ENCODE measurements around the gene PDP2.
A peak's percentile ranks its signal among the peaks of the same experiment; 100 is the strongest.

The PDP2 gene

DNA sequence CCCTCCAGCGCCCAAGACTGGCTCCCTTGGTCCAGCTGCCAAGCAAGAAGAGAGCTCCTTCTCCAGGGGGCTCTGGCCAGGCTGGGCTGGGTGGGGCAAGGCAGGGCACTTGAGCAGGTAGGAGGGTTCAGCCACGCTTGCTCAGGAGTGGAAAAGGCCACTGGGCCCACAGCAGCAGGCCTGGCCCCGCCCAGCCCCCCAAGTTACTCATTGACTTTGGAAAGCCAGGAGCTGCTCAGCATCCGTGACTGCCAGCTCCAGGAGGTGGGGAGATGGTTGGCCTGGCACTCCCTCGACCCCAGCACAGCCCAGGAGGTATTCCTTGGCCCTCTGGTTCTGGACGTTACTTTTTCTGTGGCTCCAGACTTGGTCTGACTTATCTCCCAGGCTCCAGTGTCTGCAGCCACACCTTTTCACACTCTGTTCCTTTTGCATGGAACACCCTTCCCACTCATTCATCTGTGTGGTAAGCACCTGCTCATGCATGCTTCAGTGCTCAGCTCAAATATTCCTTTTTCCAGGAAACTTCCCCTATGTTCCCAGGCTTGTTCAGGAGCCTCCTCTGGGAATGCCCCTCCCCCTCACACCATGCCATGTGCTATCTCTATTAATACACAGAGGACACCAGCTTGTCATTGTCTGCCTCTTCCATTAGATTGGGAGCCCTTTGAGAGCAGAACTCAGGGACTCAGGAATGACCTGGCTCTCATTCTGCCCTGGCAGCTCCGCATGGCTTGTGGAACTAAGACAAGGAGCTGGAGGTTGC, 38.7 kb downstream of the PDP2 start, which contains the start of gene CDH16:
TSS of gene CDH16 (minus strand) at position 83 of the 766 bp plus-strand sequence. CDS start 820 bp downstream, outside the sequence.
- DNase-seq (ENCODE audit: low read depth in 1 of 2, low spot score in 1 of 2) = no peak

- no peak for DNase-seq (ENCODE audit: low read depth in 1 of 2, low spot score in 1 of 2)
These were observed 39.4 kb downstream of the PDP2 start for GRCh38 chr16:66919569-66920298.

GRCh38 chr16:66920299-66920590, 39.9 kb downstream of the PDP2 start:
- DNase-seq (ENCODE audit: low read depth in 1 of 2, low spot score in 1 of 2) = no peak

GRCh38 chr16:66920924-66921680, 40.8 kb downstream of the PDP2 start:
- DNase-seq (ENCODE audit: low read depth in 1 of 2, low spot score in 1 of 2) = no peak

DNA sequence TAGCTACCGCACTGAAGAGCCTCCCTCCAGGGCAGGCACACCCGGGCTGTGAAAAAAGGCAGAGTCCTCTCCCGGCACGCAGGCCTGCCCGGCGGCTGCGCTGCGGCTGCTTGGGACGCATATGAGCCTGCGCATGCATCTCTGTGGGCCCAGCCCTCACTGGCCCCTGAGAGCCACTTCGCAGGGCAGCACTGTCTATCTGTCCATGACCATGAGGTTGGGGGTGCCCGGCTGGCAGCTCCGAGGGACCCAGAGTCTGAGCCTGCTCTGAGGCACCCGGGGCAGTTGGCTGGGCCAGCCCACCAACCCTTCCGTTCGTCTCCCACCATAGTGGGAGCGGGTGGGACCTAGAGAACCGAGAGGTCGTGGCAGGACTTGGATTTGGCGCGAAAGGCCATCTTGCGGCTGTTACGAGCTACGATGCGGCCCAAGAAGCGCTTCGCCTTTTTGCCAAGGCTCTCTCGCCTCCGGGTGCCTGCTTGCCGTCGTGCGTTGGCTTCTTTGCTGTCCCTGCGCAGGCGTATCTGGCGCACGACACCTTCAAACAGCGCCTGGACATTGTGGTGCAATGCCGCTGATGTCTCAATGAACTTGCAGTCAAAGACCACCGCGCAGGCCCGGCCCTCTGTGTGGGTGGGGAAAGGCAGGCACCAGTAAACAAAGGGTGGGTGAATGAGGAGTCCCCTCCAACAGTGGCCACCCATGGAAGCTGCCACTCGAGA, 41.6 kb downstream of the PDP2 start:
- no peak for DNase-seq (ENCODE audit: low read depth in 1 of 2, low spot score in 1 of 2)

DNA sequence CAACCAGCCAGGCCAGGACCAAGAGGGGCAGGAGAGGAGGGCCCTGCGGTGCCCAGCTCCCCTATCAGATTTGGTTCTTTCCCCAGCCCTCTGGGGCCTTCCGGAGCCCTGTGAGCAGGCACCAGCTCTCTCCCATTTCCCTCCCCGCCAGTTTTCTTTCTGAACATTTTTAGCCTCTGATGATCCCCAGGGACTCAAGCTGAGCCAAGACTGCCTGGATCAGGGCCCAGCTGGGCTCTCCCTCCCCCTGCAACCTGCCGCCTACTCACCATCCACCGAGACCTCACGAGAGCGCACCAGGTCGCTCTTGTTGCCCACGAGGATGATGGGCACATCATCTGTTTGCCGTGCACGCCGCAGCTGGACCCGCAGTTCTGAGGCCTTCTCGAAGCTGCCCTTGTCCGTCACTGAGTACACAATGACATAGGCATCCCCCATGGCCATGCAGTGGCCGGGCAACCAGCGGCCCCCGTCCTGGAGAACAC, 43.0 kb downstream of the PDP2 start:
- no peak for DNase-seq (ENCODE audit: low read depth in 1 of 2, low spot score in 1 of 2)

GRCh38 chr16:66923866-66924265, 43.6 kb downstream of the PDP2 start:
- no peak for DNase-seq (ENCODE audit: low read depth in 1 of 2, low spot score in 1 of 2)

- peak in 1 of 2 donors; percentile 21 for DNase-seq (ENCODE audit: low read depth in 1 of 2, low spot score in 1 of 2)
These were observed 44.4 kb downstream of the PDP2 start for GRCh38 chr16:66924527-66925321.

DNA sequence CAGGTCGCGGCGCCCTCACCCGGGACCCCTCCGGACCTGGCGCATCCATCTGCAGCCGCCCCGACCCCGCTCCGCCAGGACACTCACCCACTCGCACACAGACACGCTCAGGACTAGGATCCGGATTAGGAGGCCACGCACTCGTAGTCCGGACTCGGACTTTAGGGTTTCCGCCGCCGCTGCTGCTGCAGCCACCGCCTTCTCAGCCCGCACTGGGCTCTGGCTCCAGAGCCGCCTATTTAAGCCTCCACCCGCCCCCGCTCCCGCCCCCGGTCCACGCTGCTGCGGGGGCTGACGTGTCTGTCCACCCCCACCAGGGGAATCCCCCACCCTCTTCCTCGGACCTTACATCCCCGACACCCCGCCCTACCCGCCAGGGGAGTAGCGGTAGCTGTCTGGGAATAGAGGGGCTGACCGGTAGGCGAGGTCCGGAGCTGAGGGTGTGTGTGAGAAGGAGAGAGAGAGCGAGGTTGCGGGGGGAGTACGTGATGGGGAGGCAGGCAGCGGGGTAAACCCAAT, 45.1 kb downstream of the PDP2 start, which contains the start of gene RRAD:
TSS of gene RRAD (minus strand) at position 214 of the 519 bp plus-strand sequence. CDS start 356 bp downstream, outside the sequence.
- DNase-seq (ENCODE audit: low read depth in 1 of 2, low spot score in 1 of 2) = no peak

DNA sequence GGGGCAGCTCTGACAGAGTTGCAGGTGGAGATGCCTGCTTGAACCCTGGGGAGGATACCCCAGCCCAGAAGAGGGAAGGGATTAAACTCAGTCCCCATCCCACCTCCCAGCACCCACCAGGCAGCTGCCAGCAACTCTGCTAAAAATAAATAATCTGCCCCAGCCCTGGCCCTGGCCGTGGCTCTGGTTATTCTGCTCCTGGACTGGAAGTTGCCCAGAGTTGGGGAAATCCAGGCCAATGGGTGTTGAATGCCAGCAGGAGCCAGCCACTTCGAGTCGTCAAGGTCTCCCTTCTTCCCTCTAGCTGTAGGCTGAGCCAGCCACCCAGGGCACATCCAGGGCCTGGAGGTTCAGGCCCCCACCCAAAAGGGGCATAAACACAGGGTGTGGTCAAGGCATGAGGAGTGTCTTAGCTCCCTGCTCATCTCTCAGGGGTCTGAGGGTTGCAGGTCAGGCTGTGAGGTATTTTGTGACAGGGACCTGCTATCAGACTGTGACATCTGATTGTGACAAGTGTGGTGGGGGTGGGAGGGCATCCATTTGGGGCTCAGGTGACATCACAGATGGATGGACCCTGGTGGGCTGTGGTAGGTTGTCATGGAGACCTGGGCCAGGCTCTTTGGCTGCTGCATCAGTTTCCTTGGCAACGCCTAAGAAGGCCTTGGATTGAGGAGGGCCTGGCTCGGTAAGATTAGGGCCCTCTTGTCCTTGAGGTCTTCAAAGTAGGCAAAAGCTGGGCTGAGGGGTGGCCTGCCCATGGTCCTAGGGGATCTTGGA, 46.0 kb downstream of the PDP2 start:
- DNase-seq (ENCODE audit: low read depth in 1 of 2, low spot score in 1 of 2) = no peak

GRCh38 chr16:66926961-66927436, 46.7 kb downstream of the PDP2 start:
- DNase-seq (ENCODE audit: low read depth in 1 of 2, low spot score in 1 of 2) = no peak

GRCh38 chr16:66927918-66928649, 47.8 kb downstream of the PDP2 start:
- no peak for DNase-seq (ENCODE audit: low read depth in 1 of 2, low spot score in 1 of 2)

DNA sequence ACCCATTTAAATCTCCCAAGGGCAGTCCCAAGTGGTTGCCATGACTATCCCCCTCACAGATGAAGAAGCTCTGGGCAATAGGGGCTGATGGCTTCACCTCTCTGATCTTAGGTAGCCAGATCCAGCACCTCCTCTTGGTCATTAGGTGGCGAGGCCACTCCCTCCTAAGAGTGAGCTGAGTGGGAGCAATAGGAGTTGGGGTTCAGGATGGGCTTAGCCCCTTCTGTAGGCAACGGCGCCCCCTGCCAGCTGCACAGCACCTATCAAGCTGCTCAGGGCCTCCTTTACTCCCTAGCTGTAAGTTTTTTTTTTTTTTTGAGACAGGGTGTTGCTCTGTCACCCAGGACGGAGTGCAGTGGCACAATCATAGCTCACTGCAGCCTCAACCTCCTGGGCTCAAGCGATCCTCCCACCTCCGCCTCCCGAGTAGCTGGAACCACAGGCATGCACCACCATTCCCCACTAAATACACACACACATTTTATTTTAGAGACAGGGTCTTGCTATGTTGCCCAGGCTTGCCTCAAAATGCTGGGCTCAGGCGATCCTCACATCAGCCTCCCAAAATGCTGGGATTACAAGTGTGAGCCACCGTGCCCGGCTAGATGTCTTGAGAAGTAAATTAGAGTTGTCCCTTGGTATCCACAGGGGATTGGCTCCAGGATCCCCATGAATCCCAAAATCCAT, 48.5 kb downstream of the PDP2 start:
- DNase-seq (ENCODE audit: low read depth in 1 of 2, low spot score in 1 of 2) = no peak

- no peak for DNase-seq (ENCODE audit: low read depth in 1 of 2, low spot score in 1 of 2)
These were observed 49.9 kb downstream of the PDP2 start for GRCh38 chr16:66930189-66930588.

GRCh38 chr16:66931665-66932064, 51.4 kb downstream of the PDP2 start:
- no peak for DNase-seq (ENCODE audit: low read depth in 1 of 2, low spot score in 1 of 2)

- DNase-seq (ENCODE audit: low read depth in 1 of 2, low spot score in 1 of 2) = no peak
These were observed 51.8 kb downstream of the PDP2 start for GRCh38 chr16:66932076-66932475.

GRCh38 chr16:66933776-66934137, 53.4 kb downstream of the PDP2 start:
- no peak for DNase-seq (ENCODE audit: low read depth in 1 of 2, low spot score in 1 of 2)

All from activated T-helper 1 cell treated with anti-CD3 and anti-CD28 coated beads, Interleukin-2, amount 50 U/mL, for 16 hours (primary cell).